ENCODE results near the gene PTK6. TPM values are rescaled to one million over a fixed set of nuclear protein-coding genes. Genes with fewer than 3 reads are reported as not detected.

PTK6 gene
- total RNA-seq, 1 donor from 2014 or later: not detected

DNA sequence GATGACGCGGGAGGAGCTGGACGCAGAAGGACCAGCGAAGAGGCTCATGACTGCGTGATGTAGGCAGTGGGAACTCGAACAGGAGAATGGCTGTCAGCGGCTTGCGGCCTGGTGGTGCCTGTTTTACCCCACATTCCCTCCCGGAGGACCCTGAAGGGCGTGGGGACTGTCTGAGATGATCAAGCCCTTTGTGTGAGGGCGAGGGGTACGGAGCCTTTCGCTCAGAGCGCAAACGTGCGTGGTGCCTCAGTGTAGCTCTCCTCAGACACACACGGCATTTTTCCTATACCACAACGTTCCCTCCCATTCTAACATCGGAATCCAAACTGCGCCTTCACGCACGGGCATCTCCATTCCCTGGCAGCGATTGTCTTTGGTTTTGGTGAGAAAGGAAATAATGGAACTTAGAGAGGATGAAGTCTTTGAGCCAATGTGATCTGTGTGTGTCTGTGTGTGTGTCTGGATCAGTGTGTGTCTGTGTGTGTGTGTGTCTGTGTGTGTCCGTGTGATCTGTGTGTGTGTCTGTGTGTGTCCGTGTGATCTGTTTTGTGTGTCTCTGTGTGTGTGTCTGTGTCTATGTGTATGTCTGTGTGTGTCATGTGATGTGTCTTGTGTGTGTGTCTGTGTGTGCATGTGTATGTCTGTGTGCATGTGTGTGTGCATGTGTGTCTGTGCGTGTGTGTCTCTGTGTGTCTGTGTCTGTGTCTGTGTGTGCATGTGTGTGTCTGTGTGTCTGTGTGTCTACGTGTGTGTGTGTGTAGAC is 5.3 kb downstream of the PTK6 start:
- TF ChIP-seq, protein P1, sequence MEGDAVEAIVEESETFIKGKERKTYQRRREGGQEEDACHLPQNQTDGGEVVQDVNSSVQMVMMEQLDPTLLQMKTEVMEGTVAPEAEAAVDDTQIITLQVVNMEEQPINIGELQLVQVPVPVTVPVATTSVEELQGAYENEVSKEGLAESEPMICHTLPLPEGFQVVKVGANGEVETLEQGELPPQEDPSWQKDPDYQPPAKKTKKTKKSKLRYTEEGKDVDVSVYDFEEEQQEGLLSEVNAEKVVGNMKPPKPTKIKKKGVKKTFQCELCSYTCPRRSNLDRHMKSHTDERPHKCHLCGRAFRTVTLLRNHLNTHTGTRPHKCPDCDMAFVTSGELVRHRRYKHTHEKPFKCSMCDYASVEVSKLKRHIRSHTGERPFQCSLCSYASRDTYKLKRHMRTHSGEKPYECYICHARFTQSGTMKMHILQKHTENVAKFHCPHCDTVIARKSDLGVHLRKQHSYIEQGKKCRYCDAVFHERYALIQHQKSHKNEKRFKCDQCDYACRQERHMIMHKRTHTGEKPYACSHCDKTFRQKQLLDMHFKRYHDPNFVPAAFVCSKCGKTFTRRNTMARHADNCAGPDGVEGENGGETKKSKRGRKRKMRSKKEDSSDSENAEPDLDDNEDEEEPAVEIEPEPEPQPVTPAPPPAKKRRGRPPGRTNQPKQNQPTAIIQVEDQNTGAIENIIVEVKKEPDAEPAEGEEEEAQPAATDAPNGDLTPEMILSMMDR (IDR thresholded peaks at IDR 0.05; ENCODE audit: unreplicated experiment): no peak
- Mint-ChIP-seq H3K4me3 (ENCODE audit: unreplicated experiment) (peak overlapping the region; percentile 31), H3K27me3 (ENCODE audit: unreplicated experiment) (peaks cover 5% of the 10 kb centered on the region), H3K9me3 (ENCODE audit: unreplicated experiment) (no peaks in the 10 kb centered on the region), H3K36me3 (ENCODE audit: low read depth, unreplicated experiment) (peaks cover 4% of the 10 kb centered on the region), H3K4me1 (ENCODE audit: unreplicated experiment) (no peaks in the 10 kb centered on the region), H3K27ac (ENCODE audit: unreplicated experiment) (no peak overlapping the region)
- DNase-seq (ENCODE audit: low spot score): no peak

DNA sequence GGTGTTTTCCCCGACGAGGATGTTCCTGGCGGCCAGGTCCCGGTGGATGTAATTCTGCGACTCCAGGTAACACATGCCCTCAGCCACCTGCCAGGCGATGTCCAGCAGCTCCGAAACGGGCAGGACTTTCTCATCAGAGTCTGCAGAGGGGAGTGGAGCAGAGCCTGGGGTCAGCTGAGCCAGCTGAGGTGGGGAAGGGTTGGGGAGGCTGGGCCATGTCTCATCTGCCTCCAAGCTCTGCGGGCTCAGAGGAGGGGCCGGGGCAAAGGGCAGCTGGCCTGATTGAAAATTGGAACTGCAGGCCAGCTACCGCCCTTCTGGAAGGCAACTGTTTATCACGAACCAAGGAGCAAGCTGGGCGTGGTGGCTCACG is 6.4 kb downstream of the PTK6 start:
- Mint-ChIP-seq H3K36me3 (ENCODE audit: low read depth, unreplicated experiment) (peaks cover 4% of the 10 kb centered on the region), H3K4me1 (ENCODE audit: unreplicated experiment) (no peaks in the 10 kb centered on the region), H3K4me3 (ENCODE audit: unreplicated experiment) (no peak overlapping the region), H3K9me3 (ENCODE audit: unreplicated experiment) (no peaks in the 10 kb centered on the region), H3K27ac (ENCODE audit: unreplicated experiment) (no peak overlapping the region), H3K27me3 (ENCODE audit: unreplicated experiment) (peaks cover 5% of the 10 kb centered on the region)
- TF ChIP-seq, protein P1 (IDR thresholded peaks at IDR 0.05; ENCODE audit: unreplicated experiment): no peak
- DNase-seq (ENCODE audit: low spot score): no peak

DNA sequence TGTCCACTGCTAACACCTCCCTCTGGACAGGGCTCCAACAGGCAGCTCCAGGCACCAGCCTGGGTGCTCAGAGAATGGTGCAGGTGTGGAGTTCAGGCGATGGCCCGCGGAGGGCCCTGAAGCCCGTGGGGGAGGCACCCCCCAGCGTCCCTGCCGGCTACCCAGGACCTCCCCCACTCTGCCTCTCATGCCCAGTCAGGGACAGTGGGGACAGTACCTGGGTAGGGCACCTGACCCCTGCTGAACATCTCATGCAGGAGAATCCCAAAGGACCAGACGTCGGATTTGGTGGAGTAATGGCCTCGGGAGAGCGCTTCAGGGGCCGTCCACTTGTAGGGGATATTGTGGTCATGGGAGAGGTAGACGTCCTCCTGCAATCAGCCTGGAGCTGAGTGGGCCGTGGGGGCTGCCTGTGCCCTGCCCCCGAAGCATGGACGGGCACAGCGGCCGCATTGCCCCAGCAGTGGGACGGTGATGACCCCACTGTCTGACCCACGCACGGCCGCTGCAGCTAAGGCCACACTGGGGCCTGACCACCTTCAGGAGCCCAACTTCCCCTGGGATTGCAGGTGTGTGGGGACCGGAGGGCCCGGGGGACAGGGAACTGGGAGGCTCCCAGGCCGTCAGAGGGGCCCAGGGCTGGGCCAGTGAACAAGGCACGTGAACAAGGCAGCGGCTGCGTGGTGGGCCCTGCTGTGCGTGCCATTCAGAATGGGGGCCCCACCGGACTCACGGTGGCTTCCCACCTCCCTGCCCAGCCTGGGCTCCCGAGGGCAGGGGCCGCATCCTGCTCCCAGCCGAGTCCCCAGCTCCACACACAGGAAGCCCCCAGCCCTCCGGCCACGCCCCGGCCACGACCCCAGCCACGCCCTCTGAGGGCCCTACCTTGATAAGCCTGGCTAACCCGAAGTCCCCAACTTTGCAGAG is 7.1 kb downstream of the PTK6 start:
- Mint-ChIP-seq H3K27me3 (ENCODE audit: unreplicated experiment) (peaks cover 5% of the 10 kb centered on the region), H3K4me3 (ENCODE audit: unreplicated experiment) (no peak overlapping the region), H3K27ac (ENCODE audit: unreplicated experiment) (no peak overlapping the region), H3K4me1 (ENCODE audit: unreplicated experiment) (no peaks in the 10 kb centered on the region), H3K9me3 (ENCODE audit: unreplicated experiment) (no peaks in the 10 kb centered on the region), H3K36me3 (ENCODE audit: low read depth, unreplicated experiment) (peaks cover 4% of the 10 kb centered on the region)
- TF ChIP-seq, protein P1 (IDR thresholded peaks at IDR 0.05; ENCODE audit: unreplicated experiment): no peak
- DNase-seq (ENCODE audit: low spot score): no peak

DNA sequence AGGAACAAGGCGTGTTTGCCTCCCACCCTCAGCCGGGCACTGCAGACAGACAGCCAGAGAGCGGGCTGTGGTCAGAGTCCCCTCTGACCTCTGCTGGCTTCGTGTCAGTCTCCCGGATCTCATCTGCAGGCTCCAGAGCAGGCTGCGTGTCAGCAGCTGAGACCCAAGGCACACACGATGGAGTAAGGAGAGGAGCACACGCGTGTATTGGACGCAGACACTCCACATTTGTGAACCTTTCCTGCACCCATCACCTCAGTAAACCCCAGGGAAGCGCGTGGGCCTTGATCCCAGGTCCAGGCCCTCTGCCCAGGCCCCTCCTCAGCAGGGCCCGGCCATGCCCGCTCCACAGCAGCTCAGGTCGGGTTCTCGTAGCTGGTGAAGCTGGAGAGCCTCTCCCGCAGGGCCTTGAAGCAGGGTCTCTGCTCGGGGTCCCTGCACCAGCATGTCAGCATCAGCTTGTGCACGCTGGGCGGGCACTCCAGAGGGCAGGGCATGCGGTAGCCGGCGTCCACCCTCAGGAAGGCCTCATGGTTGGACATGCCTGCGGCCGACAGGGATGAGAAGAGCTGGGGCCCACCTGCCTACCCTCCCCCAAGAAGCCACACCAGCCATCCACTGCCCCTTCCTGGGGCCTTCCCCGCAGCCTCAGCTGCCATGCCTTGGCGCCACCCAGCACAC is 7.9 kb downstream of the PTK6 start:
- H3K4me1 Mint-ChIP-seq (ENCODE audit: unreplicated experiment): no peaks in the 10 kb centered on the region
- no peak overlapping the region for H3K4me3 Mint-ChIP-seq (ENCODE audit: unreplicated experiment)
- H3K9me3 Mint-ChIP-seq (ENCODE audit: unreplicated experiment): no peaks in the 10 kb centered on the region
- peaks cover 5% of the 10 kb centered on the region for H3K27me3 Mint-ChIP-seq (ENCODE audit: unreplicated experiment)
- H3K27ac Mint-ChIP-seq (ENCODE audit: unreplicated experiment): no peak overlapping the region
- TF ChIP-seq, protein P1 (IDR thresholded peaks at IDR 0.05; ENCODE audit: unreplicated experiment): no peak
- H3K36me3 Mint-ChIP-seq (ENCODE audit: low read depth, unreplicated experiment): peaks cover 4% of the 10 kb centered on the region
- no peak for DNase-seq (ENCODE audit: low spot score)
